Stomach (tissue), 4 donors: Measurements from ENCODE around the gene POC1A.

Experiments used
- EP300 ChIP-seq: sonication (generic); formaldehyde crosslinking; IDR thresholded peaks from one replicate; pipeline ENCODE4 v1.6.1; 2017; ENCODE audit warnings: antibody characterized with exemption
- POLR2A ChIP-seq, 4 donors: fragments of 450-650 bp; IDR thresholded peaks; one replicate each; pipeline ENCODE4 v1.6.1; 2016; ENCODE audit warnings: antibody characterized with exemption in 4 of 4, control low read depth in 2 of 4, mild to moderate bottlenecking in 1 of 4, moderate library complexity in 1 of 4
- POLR2AphosphoS5 ChIP-seq, 3 donors: sonication (generic); formaldehyde crosslinking; IDR thresholded peaks; one replicate each; pipeline ENCODE4 v1.6.1; 2016; ENCODE audit warnings: antibody characterized with exemption in 3 of 3
- TF ChIP-seq, protein P1 (sequence below), 7 experiments: fragments of 450-650 bp in 4 of 7; fragments of 200-600 bp in 3 of 7; sonication (generic) in 3 of 7; IDR thresholded peaks; one replicate each; pipeline ENCODE4 v1.5.1; 2016 to 2019; ENCODE audit warnings: antibody characterized with exemption in 7 of 7, control low read depth in 2 of 7, mild to moderate bottlenecking in 1 of 7

DNA sequence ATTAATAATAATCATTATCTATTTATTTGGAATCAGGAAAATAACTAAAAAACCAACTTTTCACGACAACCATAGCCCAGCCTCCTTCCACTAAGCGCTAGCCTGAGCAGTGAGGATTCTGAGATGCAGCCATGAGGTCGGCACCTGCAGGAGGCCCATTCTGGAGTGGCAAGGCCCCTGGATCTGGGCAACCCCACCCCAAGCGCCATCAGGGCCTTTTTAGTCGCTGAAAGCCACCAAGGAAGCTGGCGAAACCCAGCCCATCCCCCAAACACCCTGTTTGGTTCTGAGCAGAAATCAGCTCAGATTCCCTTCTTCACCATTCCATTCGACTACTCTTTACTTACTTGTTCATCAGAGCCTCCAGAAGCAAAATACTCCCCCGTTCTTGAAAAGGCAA lies 29.5 kb downstream of the POC1A start:
- TF ChIP-seq POLR2A (IDR thresholded peaks at IDR 0.05): no peak
- TF ChIP-seq, protein P1, sequence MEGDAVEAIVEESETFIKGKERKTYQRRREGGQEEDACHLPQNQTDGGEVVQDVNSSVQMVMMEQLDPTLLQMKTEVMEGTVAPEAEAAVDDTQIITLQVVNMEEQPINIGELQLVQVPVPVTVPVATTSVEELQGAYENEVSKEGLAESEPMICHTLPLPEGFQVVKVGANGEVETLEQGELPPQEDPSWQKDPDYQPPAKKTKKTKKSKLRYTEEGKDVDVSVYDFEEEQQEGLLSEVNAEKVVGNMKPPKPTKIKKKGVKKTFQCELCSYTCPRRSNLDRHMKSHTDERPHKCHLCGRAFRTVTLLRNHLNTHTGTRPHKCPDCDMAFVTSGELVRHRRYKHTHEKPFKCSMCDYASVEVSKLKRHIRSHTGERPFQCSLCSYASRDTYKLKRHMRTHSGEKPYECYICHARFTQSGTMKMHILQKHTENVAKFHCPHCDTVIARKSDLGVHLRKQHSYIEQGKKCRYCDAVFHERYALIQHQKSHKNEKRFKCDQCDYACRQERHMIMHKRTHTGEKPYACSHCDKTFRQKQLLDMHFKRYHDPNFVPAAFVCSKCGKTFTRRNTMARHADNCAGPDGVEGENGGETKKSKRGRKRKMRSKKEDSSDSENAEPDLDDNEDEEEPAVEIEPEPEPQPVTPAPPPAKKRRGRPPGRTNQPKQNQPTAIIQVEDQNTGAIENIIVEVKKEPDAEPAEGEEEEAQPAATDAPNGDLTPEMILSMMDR (IDR thresholded peaks at IDR 0.05): no peak
- no peak for TF ChIP-seq POLR2AphosphoS5 (IDR thresholded peaks at IDR 0.05)
- no peak for TF ChIP-seq EP300
